Pons (tissue), 1 donor: ENCODE results near the gene MTA2.

Source experiments
- DNase-seq: peaks from one replicate; pipeline ENCODE4 v3.0.0-alpha.2; 2016; ENCODE audit warnings: low spot score

The MTA2 gene

GRCh38 chr11:62612366-62613290 is 11.0 kb upstream of the MTA2 start, which contains the start of the genes EML3 and ROM1:
Gene EML3 (minus strand): TSS chr11:62612775. CDS start chr11:62612457, 318 bp downstream.
Gene ROM1 (plus strand): TSS chr11:62613257. CDS start chr11:62613282, 25 bp downstream.
- DNase-seq = peak; percentile 82

GRCh38 chr11:62611705-62612365 is 10.2 kb upstream of the MTA2 start:
- no peak for DNase-seq

GRCh38 chr11:62610814-62611704 is 9.4 kb upstream of the MTA2 start:
- DNase-seq = no peak

DNA sequence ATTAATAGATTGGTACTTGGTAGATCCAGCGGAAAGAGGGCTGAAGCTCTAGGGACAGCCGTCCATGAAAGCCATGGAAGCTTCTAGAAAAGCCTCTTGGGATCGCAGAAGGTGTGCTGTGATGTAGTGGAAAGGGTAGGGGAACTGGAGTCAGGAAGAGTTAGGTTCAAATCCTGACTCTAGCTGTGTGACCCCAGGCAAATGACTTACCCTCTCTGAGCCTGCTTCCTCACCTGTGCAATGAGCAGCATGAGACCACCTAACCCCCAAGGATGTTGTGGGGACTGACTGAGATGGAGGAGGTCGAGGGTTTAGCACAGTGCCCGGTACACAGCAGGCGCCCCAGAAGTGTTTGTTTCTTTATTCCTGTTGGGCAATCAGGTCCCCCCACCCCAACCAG is 8.7 kb upstream of the MTA2 start:
- DNase-seq = no peak

DNA sequence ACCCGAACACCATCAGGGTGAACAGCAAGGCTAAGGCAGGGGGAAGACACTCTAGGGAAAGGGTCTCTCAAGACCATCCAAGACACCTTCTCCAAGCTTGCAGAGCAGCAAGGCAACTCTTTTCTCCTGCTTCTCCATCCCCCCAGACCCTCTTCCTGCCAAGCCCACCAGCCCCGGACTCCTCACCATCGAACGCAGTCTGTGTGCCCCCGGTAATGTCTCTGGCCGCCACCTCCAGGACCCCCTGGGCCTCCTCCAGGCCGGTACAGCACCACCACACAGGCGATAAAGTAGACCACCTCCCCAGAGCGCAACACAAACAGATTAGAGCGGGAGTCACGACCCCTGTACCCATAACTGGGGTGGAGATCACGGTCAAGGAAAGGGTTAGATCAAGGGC is 7.1 kb upstream of the MTA2 start:
- DNase-seq = no peak

DNA sequence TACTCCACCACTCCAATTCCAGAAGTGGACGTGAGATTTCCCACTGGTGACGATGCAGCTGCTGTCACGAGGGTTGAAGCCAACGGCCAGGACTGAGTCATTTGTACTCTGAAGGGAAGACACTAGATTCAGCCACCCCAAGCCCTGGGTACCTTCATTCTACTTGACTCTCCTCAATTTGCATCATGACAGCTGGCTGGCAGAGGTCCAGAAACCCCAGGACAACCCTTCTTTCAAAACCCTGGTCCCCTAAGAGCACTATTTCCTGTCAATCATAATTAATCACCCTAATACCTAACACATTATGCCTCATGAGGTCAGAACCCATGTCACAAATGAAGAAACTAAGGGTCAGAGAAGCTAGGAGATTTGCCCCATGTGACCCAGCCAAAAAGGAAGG is 6.0 kb upstream of the MTA2 start:
- DNase-seq = no peak

DNA sequence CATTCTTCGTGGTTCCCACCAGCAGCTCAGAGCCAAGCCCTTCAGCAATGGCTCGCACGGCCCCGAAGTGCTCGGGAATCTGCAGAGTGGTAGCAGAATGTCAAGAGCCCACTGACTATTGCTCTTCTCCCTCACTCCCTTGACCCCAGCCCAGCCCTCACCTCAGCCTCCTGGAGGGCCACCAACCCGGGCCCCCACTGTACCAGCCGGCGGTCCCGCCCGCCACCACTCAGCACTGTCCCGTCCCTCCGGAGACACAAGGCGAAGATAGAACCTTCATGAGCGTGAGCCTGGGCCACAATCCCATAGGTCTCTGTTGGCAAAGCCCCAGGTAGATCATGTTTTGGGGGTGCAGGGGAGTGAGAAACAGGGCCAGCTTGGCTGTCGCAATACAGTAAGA is 4.2 kb upstream of the MTA2 start:
- DNase-seq = no peak

DNA sequence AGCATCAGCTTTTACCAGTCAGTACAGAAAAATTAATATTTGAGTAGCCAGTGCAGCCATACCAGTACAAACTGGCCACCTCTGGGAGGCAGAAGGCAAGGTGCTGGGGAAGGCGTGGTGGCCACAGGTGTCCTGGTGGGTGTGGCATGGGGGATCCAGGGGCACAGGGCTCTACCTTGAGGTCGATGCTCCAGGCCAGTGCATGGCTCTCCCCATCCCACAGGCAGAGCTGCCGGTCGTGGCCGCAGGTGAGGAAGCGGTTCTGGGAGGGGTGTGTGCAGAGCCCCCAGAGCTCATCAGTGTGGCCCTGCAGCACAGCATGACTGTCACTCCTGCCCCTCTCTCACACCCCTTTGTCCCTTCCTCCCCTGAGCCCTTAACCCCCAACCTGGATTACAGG is 3.8 kb upstream of the MTA2 start:
- DNase-seq = no peak

GRCh38 chr11:62604460-62605120 is 2.9 kb upstream of the MTA2 start:
- no peak for DNase-seq

- DNase-seq = no peak
Observed at GRCh38 chr11:62603776-62604299, 2.2 kb upstream of the MTA2 start.

DNA sequence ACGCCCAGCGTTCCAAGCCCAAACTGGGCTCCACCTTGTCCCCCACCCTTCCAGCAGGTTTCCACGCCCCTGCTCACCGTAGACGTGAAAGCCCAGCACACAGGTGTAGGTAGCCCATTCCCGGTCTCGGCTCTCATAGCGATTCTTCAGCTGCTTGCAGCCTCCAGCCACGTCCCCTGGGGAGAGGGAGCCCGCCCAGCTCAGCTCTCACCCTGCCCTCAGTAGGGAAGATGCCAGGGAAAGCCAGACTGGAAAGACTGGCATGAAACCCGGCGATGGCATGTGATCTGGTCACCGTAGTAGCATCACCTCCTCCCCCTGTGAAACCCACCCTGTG is 1.4 kb upstream of the MTA2 start:
- no peak for DNase-seq

DNA sequence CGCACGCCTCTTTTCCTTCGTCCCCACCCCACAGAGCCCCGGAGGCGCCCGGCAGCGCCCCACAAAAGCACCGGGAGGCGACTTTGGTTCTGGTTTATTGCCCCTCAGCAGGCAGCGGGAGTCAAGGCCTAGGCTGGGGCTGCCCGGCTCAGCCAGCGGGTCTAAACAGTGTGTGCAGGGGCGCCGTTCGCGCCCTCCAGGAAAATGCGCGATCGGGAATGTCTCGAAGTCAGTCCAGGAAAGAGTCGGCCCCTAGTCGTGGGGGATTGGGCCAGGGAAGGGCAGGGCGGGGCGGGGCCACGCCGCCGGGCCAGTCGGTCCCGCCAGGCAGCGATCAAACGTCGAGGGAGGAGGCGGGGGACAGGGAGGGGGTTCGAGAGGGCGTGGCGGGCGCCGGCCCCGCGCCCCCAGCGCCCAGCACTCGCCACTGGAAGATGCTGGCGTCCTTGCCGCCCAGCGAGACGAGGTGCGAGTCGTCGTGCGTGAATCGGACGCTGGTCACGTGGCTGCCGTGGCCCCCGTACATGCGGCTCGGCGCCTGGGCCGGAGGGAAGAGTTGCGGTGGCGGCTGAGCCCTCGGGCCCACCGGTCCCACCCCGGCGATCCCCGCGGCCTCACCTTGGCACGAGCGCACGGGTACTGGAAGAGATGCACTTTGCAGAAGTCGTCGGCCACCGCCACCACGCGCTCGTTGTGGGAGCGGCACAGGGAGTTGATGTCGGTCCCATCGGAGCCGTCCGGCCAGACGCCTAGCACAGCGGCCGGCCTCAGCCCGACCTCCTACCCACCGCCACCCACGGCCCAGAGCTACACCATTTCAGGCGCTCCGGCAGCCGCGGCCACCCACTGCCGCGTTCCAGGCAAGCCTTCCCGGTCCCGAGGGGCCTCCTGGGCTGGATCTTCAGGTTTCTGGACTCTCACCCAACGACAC is 741 bp upstream of the MTA2 start:
- DNase-seq = peak; percentile 79

- DNase-seq = no peak
Observed at GRCh38 chr11:62601122-62601371, 618 bp downstream of the MTA2 start.

DNA sequence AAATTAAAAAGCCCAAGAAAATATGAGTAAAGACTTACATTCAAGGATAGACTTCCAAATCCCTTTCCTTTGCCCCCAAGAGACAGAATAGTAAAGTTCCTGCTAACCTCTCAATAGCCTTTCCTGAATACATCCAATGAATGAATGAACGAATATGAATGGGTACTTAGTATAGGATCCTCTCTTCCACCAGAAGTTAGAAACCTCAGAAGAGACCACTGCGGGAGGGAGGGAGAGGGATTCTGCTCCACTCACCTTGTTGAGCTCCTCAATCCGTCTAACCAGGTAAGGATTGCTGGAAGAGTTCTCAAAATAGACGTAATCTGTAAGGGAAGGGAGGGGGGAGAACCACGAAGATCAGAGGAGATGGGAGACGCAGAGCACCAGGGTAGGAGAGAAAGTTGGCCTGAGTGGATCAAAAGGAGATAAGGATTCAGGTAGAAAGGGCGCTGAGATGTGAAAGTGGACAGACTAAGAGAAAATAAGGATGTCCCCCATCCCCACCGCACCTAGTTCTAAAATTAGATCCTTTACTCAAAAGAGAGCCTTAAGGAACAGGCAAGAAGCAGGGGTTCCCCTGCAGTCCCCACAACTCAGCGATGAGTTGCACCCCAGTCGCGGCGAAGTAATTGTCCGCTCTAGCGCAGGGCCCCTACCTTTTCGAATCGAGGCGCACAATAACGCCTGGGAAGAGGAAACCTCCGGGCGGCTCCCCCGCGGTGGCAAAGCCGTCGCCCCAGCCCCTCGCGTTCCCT is 1.1 kb downstream of the MTA2 start:
- DNase-seq = no peak

- no peak for DNase-seq
Observed at GRCh38 chr11:62599901-62600300, 1.8 kb downstream of the MTA2 start.

- DNase-seq = peak; percentile 98
Observed at GRCh38 chr11:62599069-62599696, 2.5 kb downstream of the MTA2 start.

DNA sequence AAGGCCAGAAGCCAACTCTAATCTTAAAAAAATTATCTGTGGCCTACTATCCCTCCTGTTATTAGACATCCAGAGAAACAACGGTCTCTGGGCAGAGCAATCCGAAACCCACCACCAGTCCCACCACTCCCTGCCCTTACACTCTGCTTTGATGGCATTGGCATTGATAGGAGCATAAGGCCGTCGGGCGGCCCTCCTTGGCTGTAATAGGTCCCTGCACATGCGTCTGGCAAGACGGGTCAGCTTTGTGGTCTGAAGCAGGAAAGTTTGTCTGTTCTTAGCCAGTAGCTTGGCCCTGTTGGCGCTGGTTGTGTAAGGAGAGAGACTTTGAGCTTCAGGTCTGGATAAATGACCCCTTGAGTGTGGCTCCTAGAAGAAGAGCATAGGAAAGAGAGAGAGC is 6.5 kb downstream of the MTA2 start:
- DNase-seq = no peak

DNA sequence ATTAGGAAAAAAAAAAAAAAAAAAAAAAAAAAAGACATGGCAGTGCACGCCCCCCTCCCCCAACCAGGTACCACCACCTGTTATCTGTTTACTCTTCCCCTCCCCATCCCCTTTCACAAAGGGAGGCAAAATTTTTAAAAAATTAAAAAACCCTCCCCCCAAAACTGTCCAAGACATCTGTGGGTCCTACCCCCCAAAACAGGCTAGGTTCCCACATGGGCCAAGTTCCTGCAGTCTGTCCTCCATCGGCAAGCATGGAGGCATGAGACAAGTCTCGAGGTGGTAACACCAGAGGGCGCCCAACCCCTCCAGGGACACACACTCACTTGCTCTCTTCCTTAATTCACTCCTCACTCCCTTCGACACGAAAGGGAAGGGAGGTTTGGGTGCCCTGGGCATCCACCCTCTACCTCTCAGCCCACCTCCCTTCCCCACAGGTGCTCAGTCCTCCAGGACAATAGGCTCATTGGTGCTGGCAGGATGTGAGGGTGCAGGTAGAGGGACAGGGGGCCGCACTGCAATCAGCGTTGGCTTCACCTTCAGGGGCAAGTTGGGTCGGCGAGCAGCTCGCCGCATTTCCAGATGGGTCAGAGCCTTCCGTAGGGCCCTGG is 8.1 kb downstream of the MTA2 start:
- DNase-seq = peak; percentile 86

DNA sequence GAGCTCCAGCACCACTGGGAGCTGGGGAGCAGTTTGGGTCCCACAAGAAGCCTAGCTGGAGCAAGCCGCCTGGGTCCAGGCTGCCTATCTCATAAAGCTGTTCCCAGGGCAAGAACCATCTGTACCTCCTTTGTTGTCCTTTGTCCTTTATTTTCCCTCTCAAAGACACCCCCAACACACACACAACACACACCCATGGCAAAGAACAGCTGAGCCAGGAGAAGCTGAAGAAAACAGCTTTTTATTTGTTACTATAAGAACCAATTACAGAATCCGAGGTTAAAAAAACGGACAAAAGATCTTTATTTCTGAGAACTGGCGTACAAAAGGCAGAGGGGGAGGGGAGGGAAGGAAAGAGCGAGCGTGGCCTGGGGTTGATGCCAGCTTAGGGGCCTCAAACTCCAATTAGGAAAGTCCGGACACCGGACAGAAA is 8.7 kb downstream of the MTA2 start:
- DNase-seq = peak; percentile 92
